ENCODE results near the gene RHEX.

The RHEX gene

GRCh38 chr1:206112600-206113301, 59.8 kb downstream of the RHEX start:
- TF ChIP-seq POLR2AphosphoS5 (IDR thresholded peaks at IDR 0.05; ENCODE audit: low read depth, low read length): no peak
- no peak for TF ChIP-seq SIN3A (IDR thresholded peaks at IDR 0.05; ENCODE audit: borderline replicate concordance, insufficient read depth, low read length)
- TF ChIP-seq REST (IDR thresholded peaks at IDR 0.05; ENCODE audit: insufficient read depth in 1 of 2, low read depth in 2 of 2, low read length in 2 of 2): no peak
- TF ChIP-seq TAF1 (IDR thresholded peaks at IDR 0.05; ENCODE audit: borderline replicate concordance, insufficient read depth, low read length): no peak
- no peak for TF ChIP-seq FOXP2 (optimal IDR thresholded peaks at IDR 0.05; ENCODE audit: borderline replicate concordance, extremely low read depth, extremely low read length, insufficient read depth)

- TF ChIP-seq TAF1 (IDR thresholded peaks at IDR 0.05; ENCODE audit: borderline replicate concordance, insufficient read depth, low read length) (no peak), POLR2AphosphoS5 (IDR thresholded peaks at IDR 0.05; ENCODE audit: low read depth, low read length) (no peak), FOXP2 (optimal IDR thresholded peaks at IDR 0.05; ENCODE audit: borderline replicate concordance, extremely low read depth, extremely low read length, insufficient read depth) (no peak), SIN3A (IDR thresholded peaks at IDR 0.05; ENCODE audit: borderline replicate concordance, insufficient read depth, low read length) (no peak), REST (IDR thresholded peaks at IDR 0.05; ENCODE audit: insufficient read depth in 1 of 2, low read depth in 2 of 2, low read length in 2 of 2) (no peak)
Observed at GRCh38 chr1:206114692-206115640, 62.0 kb downstream of the RHEX start.

GRCh38 chr1:206115791-206116190, 62.8 kb downstream of the RHEX start:
- no peak for TF ChIP-seq SIN3A (IDR thresholded peaks at IDR 0.05; ENCODE audit: borderline replicate concordance, insufficient read depth, low read length)
- no peak for TF ChIP-seq FOXP2 (optimal IDR thresholded peaks at IDR 0.05; ENCODE audit: borderline replicate concordance, extremely low read depth, extremely low read length, insufficient read depth)
- no peak for TF ChIP-seq POLR2AphosphoS5 (IDR thresholded peaks at IDR 0.05; ENCODE audit: low read depth, low read length)
- no peak for TF ChIP-seq TAF1 (IDR thresholded peaks at IDR 0.05; ENCODE audit: borderline replicate concordance, insufficient read depth, low read length)
- TF ChIP-seq REST (IDR thresholded peaks at IDR 0.05; ENCODE audit: insufficient read depth in 1 of 2, low read depth in 2 of 2, low read length in 2 of 2): no peak

- TF ChIP-seq SIN3A (IDR thresholded peaks at IDR 0.05; ENCODE audit: borderline replicate concordance, insufficient read depth, low read length): no peak
Observed at GRCh38 chr1:206116191-206116872, 63.4 kb downstream of the RHEX start.

GRCh38 chr1:206116873-206117150, 63.8 kb downstream of the RHEX start:
- no peak for TF ChIP-seq REST (IDR thresholded peaks at IDR 0.05; ENCODE audit: insufficient read depth in 1 of 2, low read depth in 2 of 2, low read length in 2 of 2)
- no peak for TF ChIP-seq TAF1 (IDR thresholded peaks at IDR 0.05; ENCODE audit: borderline replicate concordance, insufficient read depth, low read length)
- TF ChIP-seq SIN3A (IDR thresholded peaks at IDR 0.05; ENCODE audit: borderline replicate concordance, insufficient read depth, low read length): no peak
- no peak for TF ChIP-seq FOXP2 (optimal IDR thresholded peaks at IDR 0.05; ENCODE audit: borderline replicate concordance, extremely low read depth, extremely low read length, insufficient read depth)
